ENCODE data around the gene ANGPTL4.

ANGPTL4 gene

GRCh38 chr19:8391198-8392016, 27.5 kb downstream of the ANGPTL4 start:
- no peak for DNase-seq

GRCh38 chr19:8392017-8392591, 28.1 kb downstream of the ANGPTL4 start:
- no peak for DNase-seq

- DNase-seq, result no peak
These were observed 29.4 kb downstream of the ANGPTL4 start for GRCh38 chr19:8393192-8393870.

GRCh38 chr19:8393871-8394250, 29.9 kb downstream of the ANGPTL4 start:
- DNase-seq, result no peak

GRCh38 chr19:8395621-8396082, 31.7 kb downstream of the ANGPTL4 start:
- DNase-seq, result no peak

- DNase-seq, result no peak
These were observed 32.2 kb downstream of the ANGPTL4 start for GRCh38 chr19:8396185-8396562.

- DNase-seq, result peak; percentile 83
These were observed 32.7 kb downstream of the ANGPTL4 start for GRCh38 chr19:8396563-8397203.

- DNase-seq, result no peak
These were observed 33.3 kb downstream of the ANGPTL4 start for GRCh38 chr19:8397271-8397670.

- no peak for DNase-seq
These were observed 33.9 kb downstream of the ANGPTL4 start for GRCh38 chr19:8397746-8398310.

GRCh38 chr19:8398311-8398771, 34.4 kb downstream of the ANGPTL4 start:
- no peak for DNase-seq

- DNase-seq, result no peak
These were observed 35.8 kb downstream of the ANGPTL4 start for GRCh38 chr19:8399681-8400188.

- no peak for DNase-seq
These were observed 38.0 kb downstream of the ANGPTL4 start for GRCh38 chr19:8401981-8402411.

GRCh38 chr19:8403098-8403819, 39.3 kb downstream of the ANGPTL4 start:
- DNase-seq, result no peak

GRCh38 chr19:8403820-8404109, 39.8 kb downstream of the ANGPTL4 start:
- no peak for DNase-seq

- DNase-seq, result no peak
These were observed 40.6 kb downstream of the ANGPTL4 start for GRCh38 chr19:8404391-8405151.

- DNase-seq, result peak; percentile 13
These were observed 46.8 kb downstream of the ANGPTL4 start for GRCh38 chr19:8410718-8411117.

GRCh38 chr19:8412783-8413628, 49.1 kb downstream of the ANGPTL4 start, which contains the start of gene MARCHF2:
MARCHF2 (plus strand) TSS chr19:8413305; CDS start chr19:8421841, 8,536 bp downstream.
- peak; percentile 96 for DNase-seq

GRCh38 chr19:8413629-8413995, 49.7 kb downstream of the ANGPTL4 start:
- DNase-seq, result no peak

GRCh38 chr19:8416796-8417195, 52.8 kb downstream of the ANGPTL4 start:
- DNase-seq, result no peak
